Subcutaneous abdominal adipose tissue (tissue), 5 donors: ENCODE results near the gene SIK3.

ENCODE experiments used
- H3K27ac ChIP-seq: one replicate; pipeline ENCODE4 v1.7.0; 2013; ENCODE audit warnings: low read depth, mild to moderate bottlenecking, inconsistent platforms, low read length, moderate library complexity
- H3K27me3 ChIP-seq, 5 donors: one replicate each; pipeline ENCODE4 v1.7.0; 2013; ENCODE audit warnings: low read length in 5 of 5, inconsistent platforms in 1 of 5; ENCODE audit not compliant: control insufficient read depth in 5 of 5, insufficient read depth in 4 of 5
- H3K36me3 ChIP-seq, 5 donors: one replicate each; pipeline ENCODE4 v1.7.0; 2013; ENCODE audit warnings: low read length in 5 of 5; ENCODE audit not compliant: control insufficient read depth in 5 of 5, insufficient read depth in 5 of 5
- H3K4me1 ChIP-seq, 5 donors: one replicate each; pipeline ENCODE4 v1.7.0; 2013; ENCODE audit warnings: low read length in 5 of 5, mild to moderate bottlenecking in 3 of 5, moderate library complexity in 1 of 5; ENCODE audit not compliant: control insufficient read depth in 5 of 5, insufficient read depth in 5 of 5
- H3K4me3 ChIP-seq, 5 donors: one replicate each; pipeline ENCODE4 v1.7.0; 2013; ENCODE audit warnings: low read length in 5 of 5, low read depth in 1 of 5
- H3K9ac ChIP-seq, 5 donors: one replicate each; pipeline ENCODE4 v1.7.0; 2013; ENCODE audit warnings: low read length in 5 of 5, mild to moderate bottlenecking in 4 of 5, moderate library complexity in 3 of 5
- H3K9me3 ChIP-seq, 5 donors: one replicate each; pipeline ENCODE4 v1.7.0; 2013; ENCODE audit warnings: low read length in 5 of 5; ENCODE audit not compliant: control insufficient read depth in 5 of 5
- donor health status: healthy.
- donor health status: healthy.
- donor health status: healthy.
- donor health status: healthy.
- donor health status: healthy.

Gene SIK3

DNA sequence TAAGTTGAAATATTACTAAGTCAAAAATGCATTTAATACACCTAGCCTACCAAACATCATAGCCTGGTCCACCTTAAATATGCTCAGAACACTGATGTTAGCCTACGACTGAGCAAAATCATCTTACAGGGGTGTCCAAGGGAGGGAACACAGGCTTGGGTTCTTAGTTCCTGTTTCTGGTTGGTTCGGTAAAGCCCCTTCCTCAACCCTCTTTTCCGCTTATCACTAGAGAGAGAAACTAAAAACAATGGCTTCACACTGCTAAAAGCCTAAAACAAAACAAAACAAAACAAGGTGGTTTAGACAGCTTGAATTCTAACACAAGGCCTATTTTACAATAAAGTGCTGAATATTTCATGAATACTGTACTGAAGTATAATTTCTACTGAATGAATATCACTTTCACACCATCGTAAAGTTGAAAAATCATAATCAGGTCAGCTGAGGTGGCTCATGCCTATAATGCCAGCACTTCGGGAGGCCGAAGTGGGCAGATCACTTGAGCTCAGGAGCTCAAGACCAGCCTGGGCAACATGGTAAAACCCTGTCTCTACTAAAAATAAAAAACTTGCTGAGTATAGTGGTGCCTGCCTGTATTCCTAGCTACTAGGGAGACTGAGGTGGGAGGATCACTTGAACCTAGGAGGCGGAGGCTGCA lies 118.0 kb downstream of the SIK3 start:
- Histone ChIP-seq H3K27ac (peak overlapping the region; percentile 73), H3K36me3 (no peaks in the 10 kb centered on the region), H3K9me3 (no peaks in the 10 kb centered on the region), H3K4me1 (peaks cover 0 to 47% (median 32%) of the 10 kb centered on the region in 5 donors), H3K9ac (peak overlapping the region in 1 of 5 donors; percentile 20), H3K4me3 (no peak overlapping the region), H3K27me3 (no peaks in the 10 kb centered on the region)

- no peak overlapping the region for H3K27ac ChIP-seq
Measured at GRCh38 chr11:116976941-116977570, 121.2 kb downstream of the SIK3 start.

GRCh38 chr11:116975661-116976060 lies 122.6 kb downstream of the SIK3 start:
- H3K9me3 ChIP-seq = no peaks in the 10 kb centered on the region
- H3K27me3 ChIP-seq = no peaks in the 10 kb centered on the region
- H3K4me3 ChIP-seq = no peak overlapping the region
- no peaks in the 10 kb centered on the region for H3K36me3 ChIP-seq
- H3K27ac ChIP-seq = no peak overlapping the region
- H3K9ac ChIP-seq = no peak overlapping the region
- H3K4me1 ChIP-seq = peaks cover 0 to 14% (median 6%) of the 10 kb centered on the region in 5 donors

More at GRCh38 chr11:116976941-116977570, 121.2 kb downstream of the SIK3 start:
- peaks cover 0 to 28% (median 18%) of the 10 kb centered on the region in 5 donors for H3K4me1 ChIP-seq
- H3K9me3 ChIP-seq = no peaks in the 10 kb centered on the region
- H3K4me3 ChIP-seq = no peak overlapping the region
- no peak overlapping the region for H3K9ac ChIP-seq
- H3K36me3 ChIP-seq = no peaks in the 10 kb centered on the region
- no peaks in the 10 kb centered on the region for H3K27me3 ChIP-seq

GRCh38 chr11:116973270-116973669 lies 125.0 kb downstream of the SIK3 start:
- no peaks in the 10 kb centered on the region for H3K27me3 ChIP-seq
- H3K9me3 ChIP-seq = no peaks in the 10 kb centered on the region
- no peak overlapping the region for H3K9ac ChIP-seq
- no peaks in the 10 kb centered on the region for H3K36me3 ChIP-seq
- H3K4me3 ChIP-seq = no peak overlapping the region
- peaks cover 0 to 12% (median 6%) of the 10 kb centered on the region in 5 donors for H3K4me1 ChIP-seq
- H3K27ac ChIP-seq = no peak overlapping the region

GRCh38 chr11:116972691-116973090 lies 125.5 kb downstream of the SIK3 start:
- Histone ChIP-seq H3K27ac (no peak overlapping the region), H3K4me1 (peaks cover 0 to 12% (median 6%) of the 10 kb centered on the region in 5 donors), H3K9ac (no peak overlapping the region), H3K4me3 (no peak overlapping the region), H3K27me3 (no peaks in the 10 kb centered on the region), H3K36me3 (no peaks in the 10 kb centered on the region), H3K9me3 (no peaks in the 10 kb centered on the region)

GRCh38 chr11:116970485-116971292 lies 127.5 kb downstream of the SIK3 start:
- Histone ChIP-seq H3K4me3 (no peak overlapping the region), H3K4me1 (peaks cover 0 to 6% (median 4%) of the 10 kb centered on the region in 5 donors), H3K9me3 (no peaks in the 10 kb centered on the region), H3K36me3 (no peaks in the 10 kb centered on the region), H3K9ac (no peak overlapping the region), H3K27me3 (no peaks in the 10 kb centered on the region), H3K27ac (no peak overlapping the region)

- Histone ChIP-seq H3K4me1 (peaks cover 0 to 6% (median 4%) of the 10 kb centered on the region in 5 donors), H3K4me3 (no peak overlapping the region), H3K36me3 (no peaks in the 10 kb centered on the region), H3K27ac (no peak overlapping the region), H3K9me3 (no peaks in the 10 kb centered on the region), H3K27me3 (no peaks in the 10 kb centered on the region), H3K9ac (no peak overlapping the region)
Measured at GRCh38 chr11:116969694-116970093, 128.5 kb downstream of the SIK3 start.

GRCh38 chr11:116964269-116964668 lies 134.0 kb downstream of the SIK3 start:
- H3K27me3 ChIP-seq = no peaks in the 10 kb centered on the region
- no peak overlapping the region for H3K4me3 ChIP-seq
- no peak overlapping the region for H3K27ac ChIP-seq
- H3K9me3 ChIP-seq = no peaks in the 10 kb centered on the region
- peaks cover 0 to 6% (median 0%) of the 10 kb centered on the region in 5 donors for H3K4me1 ChIP-seq
- no peak overlapping the region for H3K9ac ChIP-seq
- no peaks in the 10 kb centered on the region for H3K36me3 ChIP-seq

DNA sequence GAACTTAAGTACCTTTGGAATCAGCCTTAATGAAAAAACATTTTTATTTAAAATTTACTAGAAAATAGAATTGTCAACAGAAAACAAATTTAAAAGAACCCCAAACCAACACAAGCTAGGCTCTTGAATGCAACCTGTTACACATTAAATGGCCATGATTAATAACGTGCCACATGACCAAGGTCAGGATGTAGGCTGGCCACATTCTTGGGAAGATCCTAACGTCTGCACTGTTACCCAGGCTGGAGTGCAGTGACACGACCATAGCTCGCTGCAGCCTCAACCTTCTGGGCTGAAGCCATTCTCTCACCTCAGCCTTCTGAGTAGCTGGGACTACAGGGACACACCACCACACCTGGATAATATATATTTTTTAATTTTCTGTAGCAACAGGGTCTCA lies 134.4 kb downstream of the SIK3 start:
- peaks cover 0 to 6% (median 0%) of the 10 kb centered on the region in 5 donors for H3K4me1 ChIP-seq
- no peak overlapping the region for H3K27ac ChIP-seq

GRCh38 chr11:116962108-116962507 lies 136.1 kb downstream of the SIK3 start:
- Histone ChIP-seq H3K4me3 (no peak overlapping the region), H3K27me3 (no peaks in the 10 kb centered on the region), H3K27ac (no peak overlapping the region), H3K36me3 (no peaks in the 10 kb centered on the region), H3K9ac (no peak overlapping the region), H3K4me1 (peaks cover 0 to 6% (median 0%) of the 10 kb centered on the region in 5 donors), H3K9me3 (no peaks in the 10 kb centered on the region)

More for the DNA sequence above, 134.4 kb downstream of the SIK3 start:
- Histone ChIP-seq H3K27me3 (no peaks in the 10 kb centered on the region), H3K4me3 (no peak overlapping the region), H3K9ac (no peak overlapping the region), H3K36me3 (no peaks in the 10 kb centered on the region), H3K9me3 (no peaks in the 10 kb centered on the region)
